Heart left ventricle (tissue), 16 donors: ENCODE results near the gene SEH1L. TPM values are rescaled to one million over a fixed set of nuclear protein-coding genes. Genes with fewer than 3 reads are reported as not detected.

Experiments used
- ATAC-seq, 4 donors: fragments of 200-7000 bp; cut with Tn5 transposase; one replicate each; pipeline ENCODE4 v1.9.1; 2020 to 2022; ENCODE audit warnings: moderate library complexity in 4 of 4, mild to moderate bottlenecking in 3 of 4, moderate number of reproducible peaks in 1 of 4
- DNase-seq, 5 donors: peaks; one replicate each; pipeline ENCODE4 v3.0.0-alpha.2; 2020
- H3K27ac ChIP-seq, 12 donors: fragments of 200-600 bp; sonication (generic) in 4 of 12; one replicate each; pipeline versions ENCODE4 v1.5.0 to v1.8.0; 2016 to 2022; ENCODE audit warnings: mild to moderate bottlenecking in 2 of 12
- H3K27me3 ChIP-seq, 9 donors: fragments of 200-600 bp; sonication (generic) in 2 of 9; one replicate each; pipeline versions ENCODE4 v1.5.1 to v1.8.0; 2016 to 2022; ENCODE audit warnings: mild to moderate bottlenecking in 3 of 9
- H3K36me3 ChIP-seq, 9 donors: fragments of 200-600 bp; sonication (generic) in 2 of 9; one replicate each; pipeline versions ENCODE4 v1.5.0 to v1.8.0; 2018 to 2022; ENCODE audit warnings: mild to moderate bottlenecking in 2 of 9
- H3K4me1 ChIP-seq, 12 donors: fragments of 200-600 bp; sonication (generic) in 4 of 12; one replicate each; pipeline versions ENCODE4 v1.5.0 to v1.8.0; 2016 to 2022; ENCODE audit warnings: mild to moderate bottlenecking in 3 of 12
- H3K4me3 ChIP-seq, 12 donors: fragments of 200-600 bp; sonication (generic) in 4 of 12; one replicate each; pipeline versions ENCODE4 v1.5.0 to v1.8.0; 2017 to 2022; ENCODE audit warnings: mild to moderate bottlenecking in 9 of 12, moderate library complexity in 4 of 12
- H3K9me3 ChIP-seq, 12 donors: fragments of 200-600 bp; sonication (generic) in 4 of 12; one replicate each; pipeline versions ENCODE4 v1.5.0 to v1.8.0; 2016 to 2022; ENCODE audit warnings: mild to moderate bottlenecking in 1 of 12
- CTCF ChIP-seq, 12 donors: fragments of 200-600 bp; sonication (generic) in 4 of 12; IDR thresholded peaks; one replicate each; pipeline versions ENCODE4 v1.5.0 to v1.8.0; 2018 to 2022; ENCODE audit warnings: antibody characterized with exemption in 12 of 12, mild to moderate bottlenecking in 5 of 12
- POLR2A ChIP-seq, 2 donors: fragments of 450-650 bp; IDR thresholded peaks; one replicate each; pipeline ENCODE4 v1.6.1; 2017; ENCODE audit warnings: antibody characterized with exemption in 2 of 2, mild to moderate bottlenecking in 2 of 2, moderate library complexity in 2 of 2
- WGBS, 4 donors: extraction: QIAGEN DNeasy Blood & Tissue Kit in 2 of 4; methylation state at CpG; one replicate each; pipeline versions ENCODE4 v1.1.5 to v1.1.7; 2013 to 2018; 5-methylcytosine and 5-hydroxymethylcytosine counted together
- intact Hi-C, 10 donors: fragments of 100-400 bp; cut with DNase I; formaldehyde crosslinking; loops; one replicate each; pipeline versions ENCODE4 v1.11.1 to v1.14.2; 2022
- polyA plus RNA-seq, 2 donors: library from polyadenylated mRNA; stranded (reverse); fragments of 200-250 nt; gene quantifications; one replicate each; pipeline ENCODE4 v1.2.3, GENCODE V29; 2013
- total RNA-seq, 9 donors: library from RNA; depleted of rRNA in 2 of 9; stranded (reverse); fragments of >200 nt in 2 of 9; fragmentation: NEBNext Ultra II Directional in 3 of 9; extraction: Animal tissue kit (Norgen Biotek cat#: 25700) in 3 of 9; gene quantifications; one replicate each; pipeline versions ENCODE4 v1.1.0 to v1.2.4, GENCODE V29; 2016 to 2023
- donor health status: ischemic (EF 13 %, LVEDD 7.1; RV severe dilation, severe dysfunction).
- donor health status: healthy with polysubstance abuse.
- donor health status: DM: no; HTN: yes; CAD: no.
- donor health status: DM: no; HTN: no; CAD: no.
- donor health status: ischemic (EF 25% LVEDD 6.9; RV normal size, moderate dysfunction).
- donor health status: ischemic (EF 25% LVEDD 5.7; RV mildly dilated, moderate dysfunction).
- donor health status: healthy.
- donor health status: DM: yes; HTN: yes; CAD: no.
- donor health status: ischemic (EF 35%, LVEDD 5.7; RV mildly dilated, moderate dysfunction).
- donor health status: nonischemic (EF 11% LVEDD 7.7; RV severe dilation, severe dysfunction).
- donor health status: DM: yes; HTN: yes; CAD: no.
- donor health status: PGD.
- donor health status: ischemic (EF 29% LVEDD 5.4; RV normal size, mild dysfunction).
- donor health status: nonischemic (EF 23%, LVEDD 6.1; RV moderate dilation, normal function).

SEH1L gene
- total and polyA plus RNA-seq, 11 donors = 8.6 to 39.9 (median 18.5) TPM

- Histone ChIP-seq H3K4me3 (no peak overlapping the region), H3K27me3 (no peaks in the 10 kb centered on the region), H3K27ac (no peak overlapping the region), H3K36me3 (peaks cover 0 to 71% (median 56%) of the 10 kb centered on the region in 9 donors), H3K9me3 (no peaks in the 10 kb centered on the region), H3K4me1 (no peaks in the 10 kb centered on the region)
- no peak for TF ChIP-seq POLR2A (IDR thresholded peaks at IDR 0.05)
- no peak for DNase-seq
- ATAC-seq = no peak
- intact Hi-C loops = no loop called here
- WGBS, 4 donors = 83 to 88% (median 85%) methylated on average over 6 of the region's 6 CpGs
These were observed 13.1 kb downstream of the SEH1L start for GRCh38 chr18:12960853-12961397.

GRCh38 chr18:12963069-12963468 lies 15.3 kb downstream of the SEH1L start:
- Histone ChIP-seq H3K36me3 (peaks cover 0 to 69% (median 57%) of the 10 kb centered on the region in 9 donors), H3K27ac (no peak overlapping the region), H3K27me3 (no peaks in the 10 kb centered on the region), H3K4me3 (no peak overlapping the region), H3K4me1 (no peaks in the 10 kb centered on the region), H3K9me3 (no peaks in the 10 kb centered on the region)
- WGBS, 4 donors = 96 to 100% (median 99%) methylated on average over 1 of the region's 1 CpG
- DNase-seq = no peak
- intact Hi-C loops = no loop called here
- ATAC-seq = no peak
- TF ChIP-seq POLR2A (IDR thresholded peaks at IDR 0.05) (no peak), CTCF (IDR thresholded peaks at IDR 0.05) (no peak)

GRCh38 chr18:12968115-12968514 lies 20.3 kb downstream of the SEH1L start:
- intact Hi-C loops = no loop called here
- no peak for TF ChIP-seq POLR2A (IDR thresholded peaks at IDR 0.05)
- Histone ChIP-seq H3K27me3 (no peaks in the 10 kb centered on the region), H3K4me1 (no peaks in the 10 kb centered on the region), H3K4me3 (no peak overlapping the region), H3K36me3 (peaks cover 0 to 76% (median 56%) of the 10 kb centered on the region in 9 donors), H3K9me3 (no peaks in the 10 kb centered on the region), H3K27ac (no peak overlapping the region)
- DNase-seq (no peak), ATAC-seq (no peak)
- WGBS, 4 donors = 82 to 87% (median 86%) methylated on average over 4 of the region's 4 CpGs

GRCh38 chr18:12968619-12969018 lies 20.8 kb downstream of the SEH1L start:
- intact Hi-C loops = no loop called here
- Histone ChIP-seq H3K4me1 (no peaks in the 10 kb centered on the region), H3K9me3 (no peaks in the 10 kb centered on the region), H3K36me3 (peaks cover 0 to 76% (median 56%) of the 10 kb centered on the region in 9 donors), H3K4me3 (no peak overlapping the region), H3K27me3 (no peaks in the 10 kb centered on the region), H3K27ac (no peak overlapping the region)
- TF ChIP-seq CTCF (IDR thresholded peaks at IDR 0.05) = no peak
- no peak for TF ChIP-seq POLR2A (IDR thresholded peaks at IDR 0.05)
- DNase-seq (no peak), ATAC-seq (no peak)
- WGBS, 4 donors = 91 to 96% (median 95%) methylated on average over 6 of the region's 6 CpGs

GRCh38 chr18:12973562-12974213 lies 25.9 kb downstream of the SEH1L start:
- H3K27ac ChIP-seq = no peak overlapping the region
- no peak for TF ChIP-seq CTCF (IDR thresholded peaks at IDR 0.05)
- TF ChIP-seq POLR2A (IDR thresholded peaks at IDR 0.05) = no peak
- no peak for DNase-seq
- ATAC-seq = no peak
- WGBS, 4 donors = 82 to 96% (median 94%) methylated on average over 4 of the region's 4 CpGs
- no peak overlapping the region for H3K4me3 ChIP-seq
- intact Hi-C loops = no loop called here
- H3K36me3 ChIP-seq = peaks cover 0 to 81% (median 57%) of the 10 kb centered on the region in 9 donors
- no peaks in the 10 kb centered on the region for H3K27me3 ChIP-seq
- H3K4me1 ChIP-seq = peaks cover 0 to 20% (median 0%) of the 10 kb centered on the region in 12 donors
- H3K9me3 ChIP-seq = no peaks in the 10 kb centered on the region
